HT1080 (cell line): ENCODE data around the gene NTNG1. TPM values are rescaled to one million over a fixed set of nuclear protein-coding genes. Genes with fewer than 3 reads are reported as not detected.

Source experiments
- DNase-seq: peaks from one replicate; pipeline ENCODE4 v3.0.0-alpha.2; 2015; ENCODE audit warnings: low read depth
- total RNA-seq: library from RNA; depleted of rRNA; stranded (reverse); fragments of >200 nt; shearing (Covaris generic); gene quantifications from 2 replicates; pipeline ENCODE4 v1.2.3, GENCODE V29; 2014

NTNG1 gene
- total RNA-seq, 1 experiment from 2014 or later, result 16.0 TPM

DNA sequence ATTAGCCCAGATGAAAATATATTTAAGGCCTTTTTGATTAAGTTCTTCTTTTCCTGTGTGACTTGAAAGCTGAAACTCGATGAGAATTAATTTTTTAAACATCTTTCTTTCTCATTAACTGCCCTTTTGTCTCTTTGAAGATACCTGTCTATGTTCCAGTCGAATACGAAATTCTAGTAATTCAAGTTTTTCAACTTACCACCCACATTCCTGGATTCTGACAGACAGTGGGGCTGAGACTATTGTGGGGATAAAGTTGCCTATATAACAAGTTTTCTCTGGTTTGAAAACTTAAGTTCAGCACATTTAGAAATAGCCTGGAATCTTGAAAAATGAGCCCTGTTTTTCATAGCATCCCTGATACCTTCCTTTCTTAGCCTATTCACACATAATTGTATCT is 114.6 kb downstream of the NTNG1 start:
- DNase-seq, result no peak

GRCh38 chr1:107262467-107263286 is 121.8 kb downstream of the NTNG1 start:
- DNase-seq, result peak; percentile 72

- no peak for DNase-seq
These were observed 122.6 kb downstream of the NTNG1 start for GRCh38 chr1:107263291-107263915.

DNA sequence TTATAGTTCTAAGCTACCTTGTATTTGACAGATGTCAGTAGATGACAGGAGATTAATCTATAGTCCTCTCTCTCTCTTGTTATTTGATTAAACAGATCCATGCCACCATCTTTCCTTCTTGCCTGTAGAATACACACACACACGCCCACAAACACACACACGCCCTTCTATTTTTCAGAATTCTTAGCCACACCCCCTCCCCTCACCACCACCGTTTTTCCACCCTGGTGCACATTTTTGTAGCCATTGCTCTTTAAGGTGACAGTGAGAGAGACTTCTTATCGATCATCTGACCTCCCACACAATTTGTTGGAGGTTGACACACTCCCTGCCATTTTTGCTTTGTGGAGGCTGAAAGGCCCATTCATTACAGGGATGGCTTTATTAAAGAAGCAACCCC is 123.2 kb downstream of the NTNG1 start:
- no peak for DNase-seq

GRCh38 chr1:107264561-107264960 is 123.7 kb downstream of the NTNG1 start:
- DNase-seq, result peak; percentile 72

GRCh38 chr1:107267489-107267888 is 126.7 kb downstream of the NTNG1 start:
- no peak for DNase-seq

GRCh38 chr1:107272321-107272720 is 131.5 kb downstream of the NTNG1 start:
- DNase-seq, result no peak

DNA sequence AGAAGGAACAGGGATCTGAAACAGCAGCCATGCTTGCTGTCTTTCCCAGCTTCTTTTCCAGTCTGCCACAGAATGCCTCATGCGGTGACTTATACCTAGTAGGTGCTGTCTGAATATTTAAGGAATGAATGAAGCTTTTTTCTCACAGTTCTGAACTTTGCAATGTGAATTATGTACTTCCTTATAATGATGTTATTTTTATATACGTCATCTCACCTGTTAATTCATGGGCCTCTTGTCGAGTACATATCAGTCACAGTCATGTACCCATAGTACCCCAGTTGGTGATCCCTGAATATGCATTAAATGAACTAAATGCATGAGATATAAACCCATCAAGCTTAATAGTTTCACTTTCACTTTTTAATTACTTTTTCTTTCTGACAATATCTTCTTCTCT is 132.7 kb downstream of the NTNG1 start:
- DNase-seq, result peak; percentile 31

- no peak for DNase-seq
These were observed 133.4 kb downstream of the NTNG1 start for GRCh38 chr1:107274227-107274626.

GRCh38 chr1:107276247-107276646 is 135.4 kb downstream of the NTNG1 start:
- no peak for DNase-seq

GRCh38 chr1:107277022-107277421 is 136.2 kb downstream of the NTNG1 start:
- no peak for DNase-seq

- DNase-seq, result no peak
These were observed 145.3 kb downstream of the NTNG1 start for GRCh38 chr1:107286125-107286524.

DNA sequence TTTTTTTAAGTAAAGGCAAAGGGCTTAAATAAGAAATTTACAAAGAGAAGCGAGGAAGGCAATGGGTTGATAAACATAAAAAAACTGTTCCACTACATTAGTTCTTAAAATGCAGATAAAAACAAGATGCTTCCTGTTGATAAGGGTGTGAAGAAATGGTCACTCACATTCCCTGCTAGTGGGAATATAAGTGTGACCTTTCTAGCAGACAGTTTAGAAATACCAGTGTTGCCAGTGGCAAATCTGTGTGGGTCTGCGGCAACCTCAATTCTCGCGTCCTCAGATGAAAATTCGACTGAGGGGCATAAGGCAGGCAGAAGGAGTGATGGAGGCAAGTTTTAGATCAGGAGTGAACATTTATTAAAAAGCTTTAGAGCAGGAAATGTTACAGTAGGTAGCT is 151.1 kb downstream of the NTNG1 start:
- DNase-seq, result no peak

- no peak for DNase-seq
These were observed 153.2 kb downstream of the NTNG1 start for GRCh38 chr1:107293901-107294613.

- no peak for DNase-seq
These were observed 153.8 kb downstream of the NTNG1 start for GRCh38 chr1:107294686-107295085.

- no peak for DNase-seq
These were observed 156.8 kb downstream of the NTNG1 start for GRCh38 chr1:107297681-107298080.

- no peak for DNase-seq
These were observed 157.7 kb downstream of the NTNG1 start for GRCh38 chr1:107298526-107298925.

- no peak for DNase-seq
These were observed 158.7 kb downstream of the NTNG1 start for GRCh38 chr1:107299521-107299920.

DNA sequence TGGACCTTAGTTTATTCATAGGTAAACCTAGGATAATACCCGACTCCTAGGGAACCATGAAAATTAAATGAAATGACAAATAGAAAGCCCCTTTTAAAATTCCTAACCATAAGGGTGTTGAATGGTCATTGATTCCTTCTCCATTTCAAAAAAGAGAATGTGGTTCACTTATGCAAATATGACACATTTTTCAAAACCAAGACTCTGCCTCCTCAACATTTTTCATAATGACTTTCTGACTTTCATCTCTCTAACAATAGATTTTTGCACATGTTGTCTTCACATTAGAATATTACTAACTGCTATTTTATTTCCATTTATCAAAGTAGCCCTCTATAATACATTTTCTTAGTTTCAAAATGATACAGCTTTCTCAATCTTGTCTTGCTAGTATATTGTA is 169.1 kb downstream of the NTNG1 start:
- no peak for DNase-seq

DNA sequence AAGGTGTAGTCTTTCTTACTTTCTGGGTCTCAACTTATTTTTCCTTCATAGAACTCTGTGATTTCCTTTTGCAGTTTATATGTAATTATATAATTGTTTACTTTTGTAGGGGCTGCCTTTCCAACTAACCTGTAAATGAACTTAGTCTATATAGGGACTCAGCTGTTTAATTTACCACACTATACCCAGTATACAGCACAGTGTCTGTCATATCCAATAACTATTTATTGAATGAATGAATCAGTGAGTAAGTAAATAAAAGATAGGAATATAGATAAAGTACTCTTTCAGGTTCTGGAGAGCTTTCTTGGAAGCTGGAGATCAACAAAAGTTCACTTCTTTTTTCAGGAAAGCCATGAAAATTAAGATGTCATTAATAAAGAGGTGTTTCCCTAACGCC is 174.8 kb downstream of the NTNG1 start:
- DNase-seq, result no peak

DNA sequence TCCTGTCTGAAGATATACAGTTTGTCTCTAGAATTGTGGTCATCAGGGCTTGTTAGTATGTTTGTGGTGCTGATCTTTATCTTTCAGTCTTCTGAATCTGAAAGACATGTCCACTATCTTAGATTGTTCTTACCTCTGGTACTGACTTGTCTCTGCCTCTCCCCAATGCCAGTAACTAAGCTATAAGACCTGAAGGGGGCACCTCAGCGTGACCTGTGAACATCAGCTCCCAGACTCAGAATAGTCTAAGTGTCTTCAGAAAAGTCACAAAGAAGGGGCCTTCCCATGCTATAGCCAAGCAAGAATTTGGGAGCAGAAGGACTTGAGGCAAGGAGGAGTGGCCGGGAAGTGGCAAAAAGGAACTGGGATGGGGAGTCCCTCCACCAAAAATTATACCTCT is 178.1 kb downstream of the NTNG1 start:
- no peak for DNase-seq

DNA sequence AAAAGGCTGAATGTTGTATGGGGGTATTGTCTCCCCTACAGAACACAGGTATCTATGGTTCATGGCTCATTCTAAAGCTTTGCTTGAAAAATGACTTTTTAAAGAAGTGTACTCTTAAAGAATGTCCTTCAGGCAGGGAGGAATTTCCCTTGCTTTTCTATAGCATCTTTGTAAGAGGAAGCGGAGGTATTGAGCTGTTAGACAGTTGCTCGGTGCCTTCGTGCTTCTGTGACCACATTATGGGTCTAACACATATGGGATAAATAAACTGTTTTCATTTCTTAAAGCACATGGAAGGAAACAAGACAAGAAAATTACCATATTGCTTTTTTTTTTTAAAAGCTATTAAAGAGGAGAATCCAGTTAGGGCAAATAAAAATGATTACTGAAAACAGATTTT is 182.9 kb downstream of the NTNG1 start:
- no peak for DNase-seq
